H1 (cell line): Measurements from ENCODE around the gene ZDHHC1.
"Not testable (repeated sequence)": the region's sequence is repeated elsewhere in the genome, so short reads cannot be mapped to it uniquely, and the experiment has no call there.

Experiments used
- POLR2A ChIP-seq, 2 experiments: IDR thresholded peaks; 1 replicate in 1 of 2; 2 replicates in 1 of 2; pipeline ENCODE4 v1.6.1; 2011; ENCODE audit warnings: low read depth in 2 of 2, low read length in 2 of 2, mild to moderate bottlenecking in 2 of 2; ENCODE audit errors: control extremely low read depth in 1 of 2
- POLR2AphosphoS5 ChIP-seq: IDR thresholded peaks from 2 replicates; pipeline ENCODE4 v1.6.1; 2011; ENCODE audit warnings: low read depth, low read length
- RXRA ChIP-seq: IDR thresholded peaks from 2 replicates; pipeline ENCODE4 v1.6.1; 2011; ENCODE audit warnings: low read depth, mild to moderate bottlenecking, low read length, moderate library complexity; ENCODE audit not compliant: insufficient read depth

DNA sequence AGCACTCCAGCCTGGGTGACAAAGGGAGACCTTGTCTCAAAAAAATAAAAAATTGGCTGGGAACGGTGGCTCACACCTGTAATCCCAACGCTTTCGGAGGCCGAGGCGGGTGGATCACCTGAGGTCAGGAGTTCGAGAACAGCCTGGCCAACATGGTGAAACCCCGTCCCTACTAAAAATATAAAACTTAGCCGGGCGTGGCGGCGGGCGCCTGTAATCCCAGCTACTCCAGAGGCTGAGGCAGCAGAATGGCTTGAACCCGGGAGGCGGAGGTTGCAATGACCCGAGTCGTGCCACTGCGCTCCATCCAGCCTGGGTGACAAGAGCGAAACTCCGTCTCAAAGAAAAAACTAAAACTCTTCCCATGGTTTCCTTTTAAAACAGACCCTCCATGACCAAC, 856 bp downstream of the ZDHHC1 start:
- not testable (repeated sequence) for TF ChIP-seq POLR2A (IDR thresholded peaks at IDR 0.05; ENCODE audit: control extremely low read depth in 1 of 2, low read depth in 2 of 2, low read length in 2 of 2); POLR2AphosphoS5; RXRA
